ENCODE measurements around the gene HEMGN. TPM values are rescaled to one million over a fixed set of nuclear protein-coding genes. Genes with fewer than 3 reads are reported as not detected.

The HEMGN gene
- total RNA-seq, 1 donor from 2014 or later: not detected

- DNase-seq (ENCODE audit: extremely low spot score in 2 of 2): peak; percentile 97 to 99
- H3K4me1 ChIP-seq: peaks cover 33% of the 10 kb centered on the region
- no peaks in the 10 kb centered on the region for H3K36me3 ChIP-seq
- H3K4me3 ChIP-seq: peak within 1 kb of the TSS; percentile 46 to 57
- TF ChIP-seq POLR2A (IDR thresholded peaks at IDR 0.05) (peak in 1 of 2 donors; percentile 90), POLR2AphosphoS5 (IDR thresholded peaks at IDR 0.05; ENCODE audit: insufficient read depth in 1 of 2, low read depth in 1 of 2) (peak; percentile 99)
- TF ChIP-seq, protein P1, sequence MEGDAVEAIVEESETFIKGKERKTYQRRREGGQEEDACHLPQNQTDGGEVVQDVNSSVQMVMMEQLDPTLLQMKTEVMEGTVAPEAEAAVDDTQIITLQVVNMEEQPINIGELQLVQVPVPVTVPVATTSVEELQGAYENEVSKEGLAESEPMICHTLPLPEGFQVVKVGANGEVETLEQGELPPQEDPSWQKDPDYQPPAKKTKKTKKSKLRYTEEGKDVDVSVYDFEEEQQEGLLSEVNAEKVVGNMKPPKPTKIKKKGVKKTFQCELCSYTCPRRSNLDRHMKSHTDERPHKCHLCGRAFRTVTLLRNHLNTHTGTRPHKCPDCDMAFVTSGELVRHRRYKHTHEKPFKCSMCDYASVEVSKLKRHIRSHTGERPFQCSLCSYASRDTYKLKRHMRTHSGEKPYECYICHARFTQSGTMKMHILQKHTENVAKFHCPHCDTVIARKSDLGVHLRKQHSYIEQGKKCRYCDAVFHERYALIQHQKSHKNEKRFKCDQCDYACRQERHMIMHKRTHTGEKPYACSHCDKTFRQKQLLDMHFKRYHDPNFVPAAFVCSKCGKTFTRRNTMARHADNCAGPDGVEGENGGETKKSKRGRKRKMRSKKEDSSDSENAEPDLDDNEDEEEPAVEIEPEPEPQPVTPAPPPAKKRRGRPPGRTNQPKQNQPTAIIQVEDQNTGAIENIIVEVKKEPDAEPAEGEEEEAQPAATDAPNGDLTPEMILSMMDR (IDR thresholded peaks at IDR 0.05): peak in 2 of 3 experiments; percentile 68 to 92
- no peaks in the 10 kb centered on the region for H3K27me3 ChIP-seq
- intact Hi-C loops (cut with DNase I): loop anchor here (5.0 to 10.0 kb wide), 2 partner anchors 63 to 115 kb away; partner anchors contain the start of gene ANP32B
- H3K27ac ChIP-seq: peak within 1 kb of the TSS; percentile 89
- no peaks in the 10 kb centered on the region for H3K9me3 ChIP-seq
Measured at GRCh38 chr9:97921959-97922724, 15.8 kb downstream of the HEMGN start, which contains the start of gene TRMO. TSS of gene TRMO (minus strand) at chr9:97922500. CDS start at chr9:97922493, 7 bp downstream.

DNA sequence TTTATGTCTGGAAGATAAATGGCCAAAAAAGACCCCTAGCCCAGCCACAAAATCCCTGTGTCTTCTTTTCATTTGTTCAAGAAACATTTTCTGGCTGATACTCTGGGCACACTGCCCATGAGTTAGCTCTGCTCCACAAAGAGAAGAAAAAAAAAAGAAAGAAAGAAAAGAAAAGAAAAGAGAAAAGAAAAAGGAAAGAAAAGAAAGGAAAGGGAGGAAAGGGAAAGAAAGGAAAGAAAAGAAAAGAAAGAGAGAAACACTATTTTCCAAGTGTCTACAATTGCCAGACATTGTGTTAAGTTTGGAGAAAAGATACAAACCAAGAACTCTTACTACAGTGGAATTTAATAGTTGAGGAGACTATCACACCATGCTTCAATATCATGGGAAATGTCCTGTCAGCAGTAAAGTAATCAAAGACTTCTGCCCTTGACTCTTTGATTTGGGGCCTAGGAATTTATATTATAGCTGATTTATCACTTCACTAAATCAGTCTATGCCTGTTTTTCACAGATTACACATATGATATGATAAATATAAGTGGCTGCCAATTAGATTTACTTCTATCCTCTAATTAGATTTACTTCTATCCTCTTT, 18.7 kb downstream of the HEMGN start:
- Histone ChIP-seq H3K36me3 (peaks cover 0 to 5% of the 10 kb centered on the region in 2 donors), H3K4me1 (peaks cover 33% of the 10 kb centered on the region), H3K4me3 (no peak overlapping the region), H3K27me3 (no peaks in the 10 kb centered on the region), H3K9me3 (no peaks in the 10 kb centered on the region), H3K27ac (peak overlapping the region; percentile 5)
- TF ChIP-seq POLR2A (IDR thresholded peaks at IDR 0.05): no peak
- no peak for TF ChIP-seq POLR2AphosphoS5 (IDR thresholded peaks at IDR 0.05; ENCODE audit: insufficient read depth in 1 of 2, low read depth in 1 of 2)
- TF ChIP-seq, protein P1 (IDR thresholded peaks at IDR 0.05): no peak
- intact Hi-C loops (cut with DNase I): no loop called here
- no peak for DNase-seq (ENCODE audit: extremely low spot score in 2 of 2)

DNA sequence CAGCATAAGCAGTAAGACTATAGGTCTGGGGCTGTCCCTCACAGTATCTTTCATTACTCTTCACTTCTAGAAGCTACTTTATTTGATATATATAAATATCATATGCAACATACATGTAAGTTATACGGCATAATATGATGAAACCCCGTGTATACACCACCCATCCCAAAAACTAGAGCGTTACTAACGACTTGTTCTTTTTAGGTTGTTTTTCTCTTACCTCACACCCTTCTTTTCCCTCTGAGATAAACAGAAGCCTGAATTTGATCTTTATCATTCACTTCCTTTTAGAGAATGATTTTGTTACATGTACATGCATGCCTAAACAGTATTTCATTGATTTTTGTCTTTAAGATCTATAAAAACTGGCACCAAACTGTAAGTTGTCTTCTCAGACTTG, 19.4 kb downstream of the HEMGN start:
- H3K36me3 ChIP-seq: peaks cover 0 to 9% of the 10 kb centered on the region in 2 donors
- intact Hi-C loops (cut with DNase I): no loop called here
- peaks cover 33% of the 10 kb centered on the region for H3K4me1 ChIP-seq
- no peaks in the 10 kb centered on the region for H3K27me3 ChIP-seq
- H3K4me3 ChIP-seq: no peak overlapping the region
- no peak for TF ChIP-seq POLR2A (IDR thresholded peaks at IDR 0.05)
- TF ChIP-seq, protein P1 (IDR thresholded peaks at IDR 0.05): no peak
- TF ChIP-seq POLR2AphosphoS5 (IDR thresholded peaks at IDR 0.05; ENCODE audit: insufficient read depth in 1 of 2, low read depth in 1 of 2): no peak
- H3K9me3 ChIP-seq: no peaks in the 10 kb centered on the region
- H3K27ac ChIP-seq: no peak overlapping the region
- no peak for DNase-seq (ENCODE audit: extremely low spot score in 2 of 2)

GRCh38 chr9:97911970-97912369, 26.0 kb downstream of the HEMGN start:
- Histone ChIP-seq H3K27ac (no peak overlapping the region), H3K9me3 (no peaks in the 10 kb centered on the region), H3K4me1 (peaks cover 17% of the 10 kb centered on the region), H3K4me3 (no peak overlapping the region), H3K36me3 (peaks cover 0 to 58% of the 10 kb centered on the region in 2 donors), H3K27me3 (no peaks in the 10 kb centered on the region)
- no peak for DNase-seq (ENCODE audit: extremely low spot score in 2 of 2)
- intact Hi-C loops (cut with DNase I): no loop called here
- no peak for TF ChIP-seq POLR2AphosphoS5 (IDR thresholded peaks at IDR 0.05; ENCODE audit: insufficient read depth in 1 of 2, low read depth in 1 of 2)
- no peak for TF ChIP-seq POLR2A (IDR thresholded peaks at IDR 0.05)
- TF ChIP-seq, protein P1 (IDR thresholded peaks at IDR 0.05): no peak
